A673 (cell line): Measurements from ENCODE around the gene ESPN. TPM values are rescaled to one million over a fixed set of nuclear protein-coding genes. Genes with fewer than 3 reads are reported as not detected.

Source experiments
- Bru-seq: library from RNA; stranded (reverse); fragments of 400-500 nt; gene quantifications from one replicate; lab custom pipeline; 2021; lab: Mats Ljungman, UMichigan
- BruChase-seq, 2 experiments: library from RNA; stranded (reverse); fragments of 400-500 nt; gene quantifications; one replicate each; lab custom pipeline; 2021; lab: Mats Ljungman, UMichigan
- BruUV-seq: library from RNA; stranded (reverse); fragments of 400-500 nt; replicated peaks from 2 replicates; lab custom pipeline; 2021; lab: Mats Ljungman, UMichigan
- CTCF ChIA-PET: fragments of 300-600 bp; sonication (Branson Sonifier 250); formaldehyde crosslinking; loops from one replicate; lab custom pipeline; 2022; ENCODE audit warnings: antibody characterized with exemption; lab: Charles Lee
- POLR2A ChIA-PET: fragments of 300-600 bp; sonication (Branson Sonifier 250); formaldehyde crosslinking; loops from one replicate; lab custom pipeline; 2022; ENCODE audit warnings: antibody characterized with exemption; ENCODE audit not compliant: low non-redundant PET; lab: Charles Lee
- DNase-seq: peaks from one replicate; pipeline ENCODE4 v3.0.0-alpha.2; 2015; ENCODE audit warnings: low spot score
- H3K27ac ChIP-seq: fragments of 200-600 bp; sonication (generic); 2 replicates; pipeline ENCODE4 v1.5.1; 2016; ENCODE audit warnings: mixed run types, low read depth, mild to moderate bottlenecking, mixed read lengths, antibody characterized with exemption, low read length; ENCODE audit not compliant: poor library complexity, severe bottlenecking
- H3K27me3 ChIP-seq: fragments of 200-600 bp; sonication (generic); replicated peaks from 2 replicates; pipeline ENCODE4 v1.6.1; 2017; ENCODE audit warnings: mixed run types, low read depth, mild to moderate bottlenecking, mixed read lengths, antibody characterized with exemption, low read length; ENCODE audit not compliant: insufficient read depth, poor library complexity
- H3K36me3 ChIP-seq: fragments of 200-600 bp; sonication (generic); 2 replicates; pipeline ENCODE4 v1.6.1; 2016; ENCODE audit warnings: mixed run types, mild to moderate bottlenecking, mixed read lengths, antibody characterized with exemption, low read length; ENCODE audit not compliant: insufficient read depth, poor library complexity, severe bottlenecking
- H3K4me1 ChIP-seq: fragments of 200-600 bp; sonication (generic); 2 replicates; pipeline ENCODE4 v1.6.1; 2017; ENCODE audit warnings: mixed run types, mild to moderate bottlenecking, mixed read lengths, antibody characterized with exemption, low read length; ENCODE audit not compliant: insufficient read depth, poor library complexity, severe bottlenecking
- H3K4me3 ChIP-seq: fragments of 200-600 bp; sonication (generic); 2 replicates; pipeline ENCODE4 v1.5.1; 2016; ENCODE audit warnings: low read depth, mixed run types, mild to moderate bottlenecking, mixed read lengths, low read length; ENCODE audit not compliant: poor library complexity, severe bottlenecking
- H3K9me3 ChIP-seq: fragments of 200-600 bp; sonication (generic); 2 replicates; pipeline ENCODE4 v1.6.1; 2016; ENCODE audit warnings: mixed run types, low read depth, mild to moderate bottlenecking, mixed read lengths, antibody characterized with exemption, low read length; ENCODE audit not compliant: poor library complexity, severe bottlenecking
- EZH2 ChIP-seq: fragments of 200-600 bp; sonication (generic); IDR thresholded peaks from 2 replicates; pipeline ENCODE4 v1.6.1; 2017; ENCODE audit warnings: borderline replicate concordance, low read depth, mild to moderate bottlenecking, mixed read lengths, antibody characterized with exemption, low read length; ENCODE audit not compliant: poor library complexity, severe bottlenecking
- intact Hi-C: fragments of 100-400 bp; cut with micrococcal nuclease; formaldehyde crosslinking; loops from one replicate; pipeline ENCODE4 v1.10.0; 2022; ENCODE audit not compliant: unreplicated experiment
- long read RNA-seq: library from polyadenylated mRNA; stranded (forward); transcript quantifications from one replicate; pipeline ENCODE4 v2.0.0, GENCODE V29; 2022
- total RNA-seq: library from RNA; stranded (reverse); gene quantifications from 2 replicates; pipeline ENCODE4 v1.2.3, GENCODE V29; 2021
- TF ChIP-seq, protein P1 (sequence below): fragments of 300-800, 200-600 bp; sonication (generic); conservative IDR thresholded peaks from 2 replicates; pipeline ENCODE4 v1.5.1; 2017; ENCODE audit warnings: low read depth, mild to moderate bottlenecking, antibody characterized with exemption, low read length, moderate library complexity, mixed read lengths

The ESPN gene, protein sequence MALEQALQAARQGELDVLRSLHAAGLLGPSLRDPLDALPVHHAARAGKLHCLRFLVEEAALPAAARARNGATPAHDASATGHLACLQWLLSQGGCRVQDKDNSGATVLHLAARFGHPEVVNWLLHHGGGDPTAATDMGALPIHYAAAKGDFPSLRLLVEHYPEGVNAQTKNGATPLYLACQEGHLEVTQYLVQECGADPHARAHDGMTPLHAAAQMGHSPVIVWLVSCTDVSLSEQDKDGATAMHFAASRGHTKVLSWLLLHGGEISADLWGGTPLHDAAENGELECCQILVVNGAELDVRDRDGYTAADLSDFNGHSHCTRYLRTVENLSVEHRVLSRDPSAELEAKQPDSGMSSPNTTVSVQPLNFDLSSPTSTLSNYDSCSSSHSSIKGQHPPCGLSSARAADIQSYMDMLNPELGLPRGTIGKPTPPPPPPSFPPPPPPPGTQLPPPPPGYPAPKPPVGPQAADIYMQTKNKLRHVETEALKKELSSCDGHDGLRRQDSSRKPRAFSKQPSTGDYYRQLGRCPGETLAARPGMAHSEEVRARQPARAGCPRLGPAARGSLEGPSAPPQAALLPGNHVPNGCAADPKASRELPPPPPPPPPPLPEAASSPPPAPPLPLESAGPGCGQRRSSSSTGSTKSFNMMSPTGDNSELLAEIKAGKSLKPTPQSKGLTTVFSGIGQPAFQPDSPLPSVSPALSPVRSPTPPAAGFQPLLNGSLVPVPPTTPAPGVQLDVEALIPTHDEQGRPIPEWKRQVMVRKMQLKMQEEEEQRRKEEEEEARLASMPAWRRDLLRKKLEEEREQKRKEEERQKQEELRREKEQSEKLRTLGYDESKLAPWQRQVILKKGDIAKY
- not detected in 2 replicates for total RNA-seq
- Bru-seq, nascent RNA: percentile 3 among the genes with signal in this experiment
- BruChase-seq, experiment 1, labeled RNA remaining after a 2-hour chase: not detected
- percentile 5 among the genes with signal in this experiment for BruChase-seq, experiment 2, labeled RNA remaining after a 6-hour chase
- long read RNA-seq: 0 reads

DNA sequence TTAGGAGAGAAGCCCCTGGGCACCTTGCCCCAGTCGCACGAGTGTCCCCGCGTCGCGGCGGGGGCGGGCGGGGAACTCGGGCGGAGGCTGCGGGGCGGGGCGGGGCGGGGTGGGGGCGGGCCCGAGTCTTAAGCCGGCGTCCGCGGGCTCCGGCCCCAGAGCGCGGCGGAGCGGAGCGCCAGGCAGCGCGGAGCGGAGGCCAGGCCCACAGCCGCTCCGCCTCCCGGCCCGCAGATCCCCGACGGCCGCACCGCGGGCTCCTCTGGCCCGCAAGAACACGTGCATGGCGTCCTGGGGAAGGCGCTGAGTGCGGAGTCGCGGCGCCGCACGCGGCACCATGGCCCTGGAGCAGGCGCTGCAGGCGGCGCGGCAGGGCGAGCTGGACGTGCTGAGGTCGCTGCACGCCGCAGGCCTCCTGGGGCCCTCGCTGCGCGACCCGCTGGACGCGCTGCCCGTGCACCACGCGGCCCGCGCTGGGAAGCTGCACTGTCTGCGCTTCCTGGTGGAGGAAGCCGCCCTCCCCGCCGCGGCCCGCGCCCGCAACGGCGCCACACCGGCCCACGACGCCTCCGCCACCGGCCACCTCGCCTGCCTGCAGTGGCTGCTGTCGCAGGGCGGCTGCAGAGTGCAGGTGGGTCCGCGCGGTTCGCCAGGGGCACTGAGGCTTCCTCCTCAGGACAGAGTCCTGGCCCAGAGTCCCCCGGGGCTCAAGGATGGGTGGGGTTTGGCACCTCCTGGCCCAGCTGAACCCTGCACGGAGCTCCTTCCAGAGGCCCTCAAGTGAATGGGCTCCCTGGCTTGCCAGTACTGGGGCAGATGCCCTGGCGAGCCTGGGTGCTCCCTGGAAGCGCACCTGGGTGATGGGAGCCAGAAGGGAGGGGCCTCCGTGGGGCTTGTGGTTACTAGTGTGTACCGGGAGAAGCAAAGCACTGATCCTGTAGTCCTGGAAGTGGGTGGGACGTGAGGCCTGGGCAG lies at the start of gene ESPN:
Gene ESPN, plus strand, starts transcription at position 158 of the 975 bp plus-strand sequence. Its CDS starts 180 bp downstream, at position 338.
- CTCF ChIA-PET: no interaction called here
- no peak within 1 kb of the TSS for H3K27ac ChIP-seq
- H3K27me3 ChIP-seq: peaks cover 57% of the 10 kb centered on the region
- no peak for DNase-seq
- peaks cover 5% of the 10 kb centered on the region for H3K4me1 ChIP-seq
- no peak within 1 kb of the TSS for H3K4me3 ChIP-seq
- POLR2A ChIA-PET: no interaction called here
- intact Hi-C loops: no loop called here
- no peaks in the 10 kb centered on the region for H3K9me3 ChIP-seq
- no TSS peak for BruUV-seq
- H3K36me3 ChIP-seq: no peaks in the 10 kb centered on the region
- TF ChIP-seq, protein P1, sequence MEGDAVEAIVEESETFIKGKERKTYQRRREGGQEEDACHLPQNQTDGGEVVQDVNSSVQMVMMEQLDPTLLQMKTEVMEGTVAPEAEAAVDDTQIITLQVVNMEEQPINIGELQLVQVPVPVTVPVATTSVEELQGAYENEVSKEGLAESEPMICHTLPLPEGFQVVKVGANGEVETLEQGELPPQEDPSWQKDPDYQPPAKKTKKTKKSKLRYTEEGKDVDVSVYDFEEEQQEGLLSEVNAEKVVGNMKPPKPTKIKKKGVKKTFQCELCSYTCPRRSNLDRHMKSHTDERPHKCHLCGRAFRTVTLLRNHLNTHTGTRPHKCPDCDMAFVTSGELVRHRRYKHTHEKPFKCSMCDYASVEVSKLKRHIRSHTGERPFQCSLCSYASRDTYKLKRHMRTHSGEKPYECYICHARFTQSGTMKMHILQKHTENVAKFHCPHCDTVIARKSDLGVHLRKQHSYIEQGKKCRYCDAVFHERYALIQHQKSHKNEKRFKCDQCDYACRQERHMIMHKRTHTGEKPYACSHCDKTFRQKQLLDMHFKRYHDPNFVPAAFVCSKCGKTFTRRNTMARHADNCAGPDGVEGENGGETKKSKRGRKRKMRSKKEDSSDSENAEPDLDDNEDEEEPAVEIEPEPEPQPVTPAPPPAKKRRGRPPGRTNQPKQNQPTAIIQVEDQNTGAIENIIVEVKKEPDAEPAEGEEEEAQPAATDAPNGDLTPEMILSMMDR: no peak
- TF ChIP-seq EZH2: no peak

DNA sequence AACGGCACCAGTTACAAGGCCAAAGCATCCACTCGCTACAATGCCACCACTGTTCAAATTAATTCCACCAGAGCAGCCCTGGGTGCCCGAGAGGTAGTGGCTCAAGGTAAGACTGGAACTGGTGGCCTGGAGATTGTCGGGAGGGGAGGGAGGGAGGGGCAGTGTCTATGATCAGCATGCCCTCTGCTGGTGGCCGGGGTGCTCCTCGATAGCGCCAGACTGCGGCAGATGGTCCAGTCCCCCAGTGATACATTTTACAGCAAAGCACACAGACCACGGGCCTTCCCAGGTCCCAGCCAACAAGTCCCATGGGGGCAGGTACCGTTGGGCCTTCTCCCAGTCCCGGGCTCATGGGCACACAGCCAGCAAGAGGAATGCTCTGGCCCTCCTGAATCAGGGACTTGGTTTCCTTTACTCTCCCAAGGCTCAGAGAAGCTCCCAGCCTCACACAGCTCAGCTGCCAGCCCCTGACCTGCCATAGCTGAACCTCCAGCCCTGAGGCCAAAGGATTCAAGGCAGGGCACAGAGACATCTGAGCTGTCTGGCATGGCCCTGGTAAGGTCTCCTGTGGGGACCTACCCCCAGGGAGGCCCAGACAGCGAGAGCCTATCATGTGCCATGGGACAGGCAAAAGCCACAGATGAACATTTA lies 46.4 kb upstream of the ESPN start:
- no peaks in the 10 kb centered on the region for H3K27me3 ChIP-seq
- no peaks in the 10 kb centered on the region for H3K36me3 ChIP-seq
- DNase-seq: no peak
- peaks cover 6% of the 10 kb centered on the region for H3K9me3 ChIP-seq
- H3K4me1 ChIP-seq: no peaks in the 10 kb centered on the region
- POLR2A ChIA-PET: no interaction called here
- no TSS peak for BruUV-seq
- TF ChIP-seq EZH2: no peak
- TF ChIP-seq, protein P1: no peak
- CTCF ChIA-PET: no interaction called here
- intact Hi-C loops: no loop called here
- no peak overlapping the region for H3K27ac ChIP-seq
- H3K4me3 ChIP-seq: no peak overlapping the region
